ENCODE measurements around the gene PPOX. TPM values are rescaled to one million over a fixed set of nuclear protein-coding genes. Genes with fewer than 3 reads are reported as not detected.

PPOX gene
- polyA plus RNA-seq, 1 of the 3 experiments (the other 2 are of a cell fraction) = 30.7 TPM

DNA sequence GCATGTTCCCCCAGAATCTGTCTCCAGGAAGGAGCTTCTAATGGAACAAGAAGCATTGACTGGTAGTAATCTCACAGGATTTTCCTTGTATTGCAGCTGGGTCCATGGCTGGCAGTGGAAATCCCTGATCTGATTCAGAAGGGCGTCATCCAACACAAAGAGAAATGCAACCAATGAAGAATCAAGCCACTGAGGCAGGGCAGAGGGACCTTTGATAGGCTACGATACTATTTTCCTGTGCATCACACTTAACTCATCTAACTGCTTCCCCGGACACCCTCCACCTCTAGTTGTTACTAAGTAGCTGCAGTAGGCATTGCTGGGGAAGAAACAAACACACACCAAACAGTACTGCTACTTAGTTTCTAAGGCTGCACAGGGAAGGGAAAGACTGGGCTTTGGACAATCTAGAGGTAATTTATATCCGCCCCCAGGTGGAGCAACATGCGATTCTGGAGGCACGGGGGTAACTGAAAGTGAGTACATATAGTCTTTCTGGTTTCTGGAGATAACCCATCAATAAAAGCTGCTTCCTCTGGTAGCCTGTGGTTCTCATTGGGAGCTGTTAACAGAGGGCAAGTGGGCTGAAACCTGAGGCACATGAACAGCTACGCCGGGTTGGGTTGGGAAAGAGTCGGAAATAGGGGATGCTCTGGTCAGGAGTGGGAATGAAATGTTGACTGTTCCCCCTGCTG lies 7.8 kb upstream of the PPOX start (continued):
- TF ChIP-seq, protein P1, sequence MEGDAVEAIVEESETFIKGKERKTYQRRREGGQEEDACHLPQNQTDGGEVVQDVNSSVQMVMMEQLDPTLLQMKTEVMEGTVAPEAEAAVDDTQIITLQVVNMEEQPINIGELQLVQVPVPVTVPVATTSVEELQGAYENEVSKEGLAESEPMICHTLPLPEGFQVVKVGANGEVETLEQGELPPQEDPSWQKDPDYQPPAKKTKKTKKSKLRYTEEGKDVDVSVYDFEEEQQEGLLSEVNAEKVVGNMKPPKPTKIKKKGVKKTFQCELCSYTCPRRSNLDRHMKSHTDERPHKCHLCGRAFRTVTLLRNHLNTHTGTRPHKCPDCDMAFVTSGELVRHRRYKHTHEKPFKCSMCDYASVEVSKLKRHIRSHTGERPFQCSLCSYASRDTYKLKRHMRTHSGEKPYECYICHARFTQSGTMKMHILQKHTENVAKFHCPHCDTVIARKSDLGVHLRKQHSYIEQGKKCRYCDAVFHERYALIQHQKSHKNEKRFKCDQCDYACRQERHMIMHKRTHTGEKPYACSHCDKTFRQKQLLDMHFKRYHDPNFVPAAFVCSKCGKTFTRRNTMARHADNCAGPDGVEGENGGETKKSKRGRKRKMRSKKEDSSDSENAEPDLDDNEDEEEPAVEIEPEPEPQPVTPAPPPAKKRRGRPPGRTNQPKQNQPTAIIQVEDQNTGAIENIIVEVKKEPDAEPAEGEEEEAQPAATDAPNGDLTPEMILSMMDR (IDR thresholded peaks at IDR 0.05) = no peak
- TF ChIP-seq, protein P2, sequence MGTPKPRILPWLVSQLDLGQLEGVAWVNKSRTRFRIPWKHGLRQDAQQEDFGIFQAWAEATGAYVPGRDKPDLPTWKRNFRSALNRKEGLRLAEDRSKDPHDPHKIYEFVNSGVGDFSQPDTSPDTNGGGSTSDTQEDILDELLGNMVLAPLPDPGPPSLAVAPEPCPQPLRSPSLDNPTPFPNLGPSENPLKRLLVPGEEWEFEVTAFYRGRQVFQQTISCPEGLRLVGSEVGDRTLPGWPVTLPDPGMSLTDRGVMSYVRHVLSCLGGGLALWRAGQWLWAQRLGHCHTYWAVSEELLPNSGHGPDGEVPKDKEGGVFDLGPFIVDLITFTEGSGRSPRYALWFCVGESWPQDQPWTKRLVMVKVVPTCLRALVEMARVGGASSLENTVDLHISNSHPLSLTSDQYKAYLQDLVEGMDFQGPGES (IDR thresholded peaks at IDR 0.05; ENCODE audit: low read depth, low read length) = no peak
- no peak for TF ChIP-seq RFX5 (IDR thresholded peaks at IDR 0.05; ENCODE audit: low read length)
- no peak for TF ChIP-seq JUND (IDR thresholded peaks at IDR 0.05)

DNA sequence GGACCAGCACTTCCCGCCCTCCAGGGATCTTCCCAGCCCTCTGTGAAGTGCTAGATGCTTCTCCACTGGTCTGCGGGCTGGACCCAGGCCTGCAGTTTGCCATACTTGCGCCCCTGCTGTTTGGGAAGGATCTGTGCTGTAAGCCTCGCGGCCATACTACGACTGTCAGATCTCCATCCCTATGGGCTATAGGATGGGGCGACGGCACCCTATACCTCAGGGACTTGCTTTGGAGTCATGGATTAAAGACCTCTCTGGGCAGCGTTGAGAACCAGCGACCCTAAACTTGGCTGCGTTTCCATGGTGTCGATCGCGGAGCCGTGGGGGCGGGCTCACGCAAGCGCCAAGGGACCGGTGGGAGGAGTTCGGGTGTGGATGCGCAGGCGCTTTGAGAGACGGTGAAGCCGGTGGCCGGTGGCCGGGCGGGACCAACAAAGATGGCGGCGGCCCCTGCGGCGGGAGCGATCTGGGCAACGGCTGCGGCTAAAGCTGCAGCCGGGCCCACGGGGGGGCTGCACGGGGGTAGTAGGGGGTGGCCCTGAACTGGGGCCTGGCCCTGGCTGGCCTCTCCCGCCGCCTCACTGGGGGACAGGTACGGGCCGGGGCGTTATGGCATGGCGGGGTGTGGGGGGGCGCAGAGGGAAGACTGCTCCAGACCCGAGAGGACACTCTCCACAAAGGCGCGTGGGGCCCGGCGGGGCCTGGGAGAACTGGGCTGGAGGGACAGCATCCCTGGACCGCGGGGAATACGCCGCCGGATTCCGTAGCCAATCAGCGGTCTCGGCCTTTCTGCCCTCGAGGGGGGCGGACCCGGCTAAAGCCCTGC lies 6.9 kb upstream of the PPOX start, which contains the start of gene USP21:
TSS of gene USP21 (plus strand) at position 414 of the 826 bp plus-strand sequence. CDS start 1,141 bp downstream, outside the sequence.
- no peaks in the 10 kb centered on the region for H3K9me3 ChIP-seq
- peak within 1 kb of the TSS; percentile 77 to 91 for H3K27ac ChIP-seq (ENCODE audit: low read depth in 2 of 2, low read length in 1 of 2)
- H3K4me1 ChIP-seq (ENCODE audit: control insufficient read depth in 1 of 2, insufficient read depth in 2 of 2, low read depth in 1 of 2, low read length in 1 of 2) = peaks cover 0 to 31% of the 10 kb centered on the region in 2 experiments; a peak in 3 of 4 replicates
- H3K9ac ChIP-seq = peak within 1 kb of the TSS; percentile 90
- under 1% methylated on average over 43 of the region's 60 CpGs for WGBS (ENCODE audit: low lambda C conversion rate)
- peak within 1 kb of the TSS; percentile 77 for H3K4me2 ChIP-seq
- H3K9me2 ChIP-seq = no peaks in the 10 kb centered on the region
- DNase-seq = peak; percentile 96
- ChIA-PET POLR2A (no interaction called here), CTCF (interaction anchor here (1.1 to 1.5 kb wide), 4 partner anchors 9 to 44 kb away, joined by 3 to 5 read pairs (median 4); no protein-coding TSS in a partner anchor)
- peak within 1 kb of the TSS; percentile 89 to 92 for H3K4me3 ChIP-seq (ENCODE audit: low read depth in 2 of 2, low read length in 1 of 2)
- no peaks in the 10 kb centered on the region for H4K20me1 ChIP-seq (ENCODE audit: insufficient read depth)
- H3K36me3 ChIP-seq (replicated peaks in 1 of 2; ENCODE audit: control insufficient read depth in 1 of 2, insufficient read depth in 2 of 2, low read length in 1 of 2) = peaks cover 9 to 55% of the 10 kb centered on the region in 2 experiments
- TF ChIP-seq TEAD4 (IDR thresholded peaks at IDR 0.05; ENCODE audit: borderline replicate concordance, insufficient read depth) (no peak), MEF2A (IDR thresholded peaks at IDR 0.05; ENCODE audit: borderline replicate concordance, low read depth) (no peak), NRF1 (IDR thresholded peaks at IDR 0.05; ENCODE audit: low read depth, low read length) (peak; percentile 99), TAF1 (IDR thresholded peaks at IDR 0.05; ENCODE audit: borderline replicate concordance, low read depth, low read length) (peak; percentile 100), RCOR1 (IDR thresholded peaks at IDR 0.05; ENCODE audit: low read length) (no peak), CHD2 (IDR thresholded peaks at IDR 0.05; ENCODE audit: low read length, partially characterized antibody) (peak; percentile 72), YY1 (IDR thresholded peaks at IDR 0.05; ENCODE audit: low read depth) (peak; percentile 97), GABPA (IDR thresholded peaks at IDR 0.05; ENCODE audit: low read depth) (no peak), RFX5 (IDR thresholded peaks at IDR 0.05; ENCODE audit: low read length) (no peak), POLR2AphosphoS5 (IDR thresholded peaks at IDR 0.05; ENCODE audit: low read depth, low read length) (peak; percentile 89)
- TF ChIP-seq, protein P3, sequence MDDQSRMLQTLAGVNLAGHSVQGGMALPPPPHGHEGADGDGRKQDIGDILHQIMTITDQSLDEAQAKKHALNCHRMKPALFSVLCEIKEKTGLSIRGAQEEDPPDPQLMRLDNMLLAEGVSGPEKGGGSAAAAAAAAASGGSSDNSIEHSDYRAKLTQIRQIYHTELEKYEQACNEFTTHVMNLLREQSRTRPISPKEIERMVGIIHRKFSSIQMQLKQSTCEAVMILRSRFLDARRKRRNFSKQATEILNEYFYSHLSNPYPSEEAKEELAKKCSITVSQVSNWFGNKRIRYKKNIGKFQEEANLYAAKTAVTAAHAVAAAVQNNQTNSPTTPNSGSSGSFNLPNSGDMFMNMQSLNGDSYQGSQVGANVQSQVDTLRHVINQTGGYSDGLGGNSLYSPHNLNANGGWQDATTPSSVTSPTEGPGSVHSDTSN (IDR thresholded peaks at IDR 0.05) = peak; percentile 41; the same call in 1 of the 2 replicates
- TF ChIP-seq, protein P1 (IDR thresholded peaks at IDR 0.05) = peak; percentile 39
- TF ChIP-seq, protein P4, sequence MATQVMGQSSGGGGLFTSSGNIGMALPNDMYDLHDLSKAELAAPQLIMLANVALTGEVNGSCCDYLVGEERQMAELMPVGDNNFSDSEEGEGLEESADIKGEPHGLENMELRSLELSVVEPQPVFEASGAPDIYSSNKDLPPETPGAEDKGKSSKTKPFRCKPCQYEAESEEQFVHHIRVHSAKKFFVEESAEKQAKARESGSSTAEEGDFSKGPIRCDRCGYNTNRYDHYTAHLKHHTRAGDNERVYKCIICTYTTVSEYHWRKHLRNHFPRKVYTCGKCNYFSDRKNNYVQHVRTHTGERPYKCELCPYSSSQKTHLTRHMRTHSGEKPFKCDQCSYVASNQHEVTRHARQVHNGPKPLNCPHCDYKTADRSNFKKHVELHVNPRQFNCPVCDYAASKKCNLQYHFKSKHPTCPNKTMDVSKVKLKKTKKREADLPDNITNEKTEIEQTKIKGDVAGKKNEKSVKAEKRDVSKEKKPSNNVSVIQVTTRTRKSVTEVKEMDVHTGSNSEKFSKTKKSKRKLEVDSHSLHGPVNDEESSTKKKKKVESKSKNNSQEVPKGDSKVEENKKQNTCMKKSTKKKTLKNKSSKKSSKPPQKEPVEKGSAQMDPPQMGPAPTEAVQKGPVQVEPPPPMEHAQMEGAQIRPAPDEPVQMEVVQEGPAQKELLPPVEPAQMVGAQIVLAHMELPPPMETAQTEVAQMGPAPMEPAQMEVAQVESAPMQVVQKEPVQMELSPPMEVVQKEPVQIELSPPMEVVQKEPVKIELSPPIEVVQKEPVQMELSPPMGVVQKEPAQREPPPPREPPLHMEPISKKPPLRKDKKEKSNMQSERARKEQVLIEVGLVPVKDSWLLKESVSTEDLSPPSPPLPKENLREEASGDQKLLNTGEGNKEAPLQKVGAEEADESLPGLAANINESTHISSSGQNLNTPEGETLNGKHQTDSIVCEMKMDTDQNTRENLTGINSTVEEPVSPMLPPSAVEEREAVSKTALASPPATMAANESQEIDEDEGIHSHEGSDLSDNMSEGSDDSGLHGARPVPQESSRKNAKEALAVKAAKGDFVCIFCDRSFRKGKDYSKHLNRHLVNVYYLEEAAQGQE (IDR thresholded peaks at IDR 0.05; ENCODE audit: low read depth, low read length) = peak; percentile 38; the same call in 1 of the 2 replicates
- TF ChIP-seq, protein P5, sequence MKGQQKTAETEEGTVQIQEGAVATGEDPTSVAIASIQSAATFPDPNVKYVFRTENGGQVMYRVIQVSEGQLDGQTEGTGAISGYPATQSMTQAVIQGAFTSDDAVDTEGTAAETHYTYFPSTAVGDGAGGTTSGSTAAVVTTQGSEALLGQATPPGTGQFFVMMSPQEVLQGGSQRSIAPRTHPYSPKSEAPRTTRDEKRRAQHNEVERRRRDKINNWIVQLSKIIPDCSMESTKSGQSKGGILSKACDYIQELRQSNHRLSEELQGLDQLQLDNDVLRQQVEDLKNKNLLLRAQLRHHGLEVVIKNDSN (IDR thresholded peaks at IDR 0.05; ENCODE audit: borderline replicate concordance, low read depth) = no peak
- H3F3A ChIP-seq (replicated peaks; ENCODE audit: insufficient read depth) = peaks cover 8% of the 10 kb centered on the region
- H3K79me2 ChIP-seq (ENCODE audit: insufficient read depth) = peaks cover 31% of the 10 kb centered on the region
- peak within 1 kb of the TSS; percentile 84 for H2AFZ ChIP-seq (ENCODE audit: low read depth)
- H3K27me3 ChIP-seq (ENCODE audit: insufficient read depth) = no peaks in the 10 kb centered on the region
